Ovary (tissue), 10 donors: Measurements from ENCODE around the gene LBX1. TPM values are rescaled to one million over a fixed set of nuclear protein-coding genes. Genes with fewer than 3 reads are reported as not detected.
A peak's percentile ranks its signal among the peaks of the same experiment; 100 is the strongest.

Experiments used
- DNase-seq, 5 donors: peaks; one replicate each; pipeline ENCODE4 v3.0.0-alpha.2; 2019 to 2020
- H3K27ac ChIP-seq, 2 donors: fragments of 200-600 bp; one replicate each; pipeline versions ENCODE4 v1.5.1 to v1.8.0; 2019 to 2022
- H3K27me3 ChIP-seq: fragments of 200-600 bp; one replicate; pipeline ENCODE4 v1.8.0; 2022
- H3K36me3 ChIP-seq: fragments of 200-600 bp; sonication (generic); one replicate; pipeline ENCODE4 v1.5.1; 2019
- H3K4me1 ChIP-seq: one replicate; pipeline ENCODE4 v1.8.1; 2013; ENCODE audit warnings: mild to moderate bottlenecking, moderate library complexity; ENCODE audit not compliant: insufficient read depth
- H3K4me3 ChIP-seq: fragments of 200-600 bp; sonication (generic); one replicate; pipeline ENCODE4 v1.5.1; 2017
- H3K9me3 ChIP-seq, 2 donors: fragments of 200-600 bp in 1 of 2; sonication (generic) in 1 of 2; one replicate each; pipeline versions ENCODE4 v1.5.1 to v1.8.1; 2013 to 2019; ENCODE audit warnings: mild to moderate bottlenecking in 1 of 2, moderate library complexity in 1 of 2
- CTCF ChIP-seq, 3 donors: fragments of 450-650 bp in 2 of 3; fragments of 200-600 bp in 1 of 3; IDR thresholded peaks; one replicate each; pipeline versions ENCODE4 v1.5.1 to v1.8.0; 2016 to 2022; ENCODE audit warnings: antibody characterized with exemption in 3 of 3, mild to moderate bottlenecking in 1 of 3
- EP300 ChIP-seq: sonication (generic); formaldehyde crosslinking; IDR thresholded peaks from one replicate; pipeline ENCODE4 v1.6.1; 2017; ENCODE audit warnings: antibody characterized with exemption
- POLR2A ChIP-seq: fragments of 450-650 bp; IDR thresholded peaks from one replicate; pipeline ENCODE4 v1.6.1; 2017; ENCODE audit warnings: antibody characterized with exemption, mild to moderate bottlenecking, moderate library complexity
- WGBS, 3 donors: extraction: QIAGEN DNeasy Blood & Tissue Kit in 1 of 3; methylation state at CpG; one replicate each; pipeline versions ENCODE4 v1.1.5 to v1.1.7; 2013 to 2017; 5-methylcytosine and 5-hydroxymethylcytosine counted together
- intact Hi-C, 4 donors: fragments of 100-400 bp; cut with DNase I; formaldehyde crosslinking; loops; one replicate each; pipeline versions ENCODE4 v1.11.0 to v1.15.1; 2022 to 2023
- long read RNA-seq, 3 donors: library from polyadenylated mRNA in 2 of 3; unstranded in 2 of 3; transcript quantifications; one replicate each; pipeline ENCODE4 v2.0.0 and lab custom pipeline, GENCODE V29; 2021 to 2026
- polyA plus RNA-seq, 2 donors: library from polyadenylated mRNA; stranded (reverse); fragments of 200-250 nt in 1 of 2; fragments of 350-450 nt in 1 of 2; fragmentation: Illumina TruSeq in 1 of 2; extraction: RNeasy Lipid Tissue Mini Kit (QIAGEN cat#74804) in 1 of 2; gene quantifications; one replicate each; pipeline ENCODE4 v1.2.3, GENCODE V29; 2013 to 2014
- total RNA-seq, 7 donors: library from RNA; depleted of rRNA in 2 of 7; stranded (reverse); fragments of >200 nt in 2 of 7; fragmentation: NEBNext Ultra II Directional in 3 of 7; extraction: Animal tissue kit (Norgen Biotek cat#: 25700) in 3 of 7; gene quantifications; one replicate each; pipeline versions ENCODE4 v1.1.0 to v1.2.4, GENCODE V29; 2016 to 2023
- donor health status: DM: no; HTN: no; CAD: no; lungs with moderate emphysema.
- donor health status: DM: no; HTN: no; CAD: no.
- donor health status: Bipolar disorder and iron deficiency.
- donor health status: DM: yes; HTN: yes; CAD: no.
- donor health status: DM: no; HTN: no; CAD: no.
- donor health status: DM: yes; HTN: yes; CAD: no.

The LBX1 gene
- total RNA-seq (not detected), polyA plus RNA-seq (not detected)
- long read RNA-seq, donor 1: 0 reads
- long read RNA-seq, donor 2: 0 reads
- long read RNA-seq, donor 3: 0 reads

- intact Hi-C loops: no loop called here
- TF ChIP-seq EP300 (no peak), POLR2A (no peak), CTCF (IDR thresholded peaks at IDR 0.05) (no peak)
- Histone ChIP-seq H3K9me3 (no peaks in the 10 kb centered on the region), H3K36me3 (no peaks in the 10 kb centered on the region), H3K4me3 (no peak within 1 kb of the TSS), H3K27ac (no peak within 1 kb of the TSS), H3K27me3 (peaks cover 9% of the 10 kb centered on the region), H3K4me1 (peaks cover 8% of the 10 kb centered on the region)
- no peak for DNase-seq
- WGBS, 3 donors: 1 to 2% (median 2%) methylated on average over 52 to 63 of the region's 63 CpGs
Observed at GRCh38 chr10:101229266-101230182, at the start of gene LBX1. Gene LBX1 (minus strand): TSS chr10:101229463. CDS start chr10:101228815, 648 bp downstream.

- DNase-seq: no peak
- H3K27me3 ChIP-seq: no peaks in the 10 kb centered on the region
- H3K4me3 ChIP-seq: no peak overlapping the region
- intact Hi-C loops: loop anchor here in 1 of 4 donors (10.0 kb wide), 1 partner anchor 291 kb away; no protein-coding TSS in a partner anchor
- no peaks in the 10 kb centered on the region for H3K36me3 ChIP-seq
- H3K9me3 ChIP-seq: no peaks in the 10 kb centered on the region
- WGBS, 3 donors: 92 to 94% (median 92%) methylated on average over 4 of the region's 4 CpGs
- TF ChIP-seq CTCF (IDR thresholded peaks at IDR 0.05) (no peak), EP300 (no peak), POLR2A (no peak)
- H3K4me1 ChIP-seq: no peaks in the 10 kb centered on the region
- H3K27ac ChIP-seq: no peak overlapping the region
Observed at GRCh38 chr10:101273741-101274140, 44.5 kb upstream of the LBX1 start.

DNA sequence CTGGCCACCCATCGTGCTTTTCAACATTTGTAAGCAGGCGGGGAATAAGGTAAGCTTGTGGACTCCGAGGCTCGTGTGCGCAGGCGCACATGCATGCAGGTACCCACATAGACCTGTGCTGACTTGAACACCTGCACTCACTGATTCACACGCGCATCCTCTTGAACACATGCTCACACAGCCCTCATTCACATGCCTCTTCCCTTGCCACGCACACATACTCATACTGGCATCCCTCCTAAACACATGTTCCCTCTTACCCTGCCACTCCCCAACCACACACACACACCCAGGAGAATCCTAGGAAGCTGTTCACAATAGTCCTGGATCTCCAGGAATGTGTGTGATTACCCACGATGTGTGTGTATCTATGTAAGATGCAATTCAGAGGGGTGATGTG, 44.1 kb upstream of the LBX1 start:
- no peak overlapping the region for H3K27ac ChIP-seq
- no peaks in the 10 kb centered on the region for H3K9me3 ChIP-seq
- 86 to 87% (median 87%) methylated on average over 10 of the region's 10 CpGs for WGBS, 3 donors
- H3K27me3 ChIP-seq: no peaks in the 10 kb centered on the region
- no peaks in the 10 kb centered on the region for H3K4me1 ChIP-seq
- DNase-seq: no peak
- H3K36me3 ChIP-seq: no peaks in the 10 kb centered on the region
- TF ChIP-seq EP300 (no peak), POLR2A (no peak)
- intact Hi-C loops: loop anchor here in 1 of 4 donors (10.0 kb wide), 1 partner anchor 291 kb away; no protein-coding TSS in a partner anchor
- no peak overlapping the region for H3K4me3 ChIP-seq

DNA sequence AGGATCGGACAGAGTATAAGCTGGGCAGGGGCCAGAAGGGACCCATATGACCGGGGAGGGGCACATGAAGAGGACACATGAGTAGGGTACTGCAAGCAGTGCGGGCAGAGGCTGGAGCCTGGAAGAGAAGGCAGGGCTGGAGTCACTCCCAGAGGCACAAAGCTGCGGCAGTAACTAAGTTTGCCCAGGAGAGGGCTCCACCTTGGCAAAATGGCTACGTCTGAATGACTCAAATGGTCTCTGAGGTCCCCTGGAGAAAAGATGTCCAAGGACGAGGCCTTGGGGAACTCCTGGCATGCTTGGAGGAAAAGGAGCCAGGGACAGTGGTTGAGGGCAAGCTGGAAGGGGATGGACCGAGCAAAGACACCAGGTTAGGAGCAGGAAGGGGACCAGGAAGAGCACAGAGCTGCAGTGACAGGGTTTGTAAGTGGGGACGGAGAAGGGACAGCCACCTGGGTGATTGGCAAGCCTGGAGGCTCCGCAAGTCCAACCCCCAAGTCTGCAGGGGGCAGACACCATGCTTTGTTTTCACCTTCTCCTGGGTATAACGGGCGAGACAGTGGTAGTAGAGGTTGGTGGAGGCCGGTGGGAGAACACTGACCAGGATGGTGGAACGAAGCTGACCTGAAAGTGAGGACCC, 43.1 kb upstream of the LBX1 start:
- Histone ChIP-seq H3K4me1 (no peaks in the 10 kb centered on the region), H3K27ac (no peak overlapping the region), H3K27me3 (no peaks in the 10 kb centered on the region), H3K9me3 (no peaks in the 10 kb centered on the region), H3K36me3 (no peaks in the 10 kb centered on the region), H3K4me3 (no peak overlapping the region)
- TF ChIP-seq POLR2A (no peak), CTCF (IDR thresholded peaks at IDR 0.05) (peak in 2 of 3 donors; percentile 36 to 39)
- peak; percentile 28 to 68 (median 54) for DNase-seq
- 45 to 48% (median 45%) methylated on average over 13 of the region's 13 CpGs for WGBS, 3 donors
- intact Hi-C loops: loop anchor here in 1 of 4 donors (10.0 kb wide), 1 partner anchor 292 kb away; no protein-coding TSS in a partner anchor
